Transverse colon (tissue), 4 donors: Measurements from ENCODE around the gene PDE8A.

Source experiments
- CTCF ChIP-seq, 5 experiments: fragments of 200-600 bp in 3 of 5; fragments of 450-650 bp in 2 of 5; sonication (generic) in 3 of 5; IDR thresholded peaks; 1 replicate in 2 of 5; 2 replicates in 3 of 5; pipeline ENCODE4 v1.5.1; 2016 to 2017; ENCODE audit warnings: antibody characterized with exemption in 5 of 5, inconsistent platforms in 3 of 5, mild to moderate bottlenecking in 2 of 5, moderate library complexity in 1 of 5
- EP300 ChIP-seq: sonication (generic); formaldehyde crosslinking; IDR thresholded peaks from one replicate; pipeline ENCODE4 v1.6.1; 2017; ENCODE audit warnings: antibody characterized with exemption, low read depth
- POLR2A ChIP-seq: fragments of 450-650 bp; IDR thresholded peaks from one replicate; pipeline ENCODE4 v1.6.1; 2016; ENCODE audit warnings: antibody characterized with exemption, mild to moderate bottlenecking, moderate library complexity
- POLR2AphosphoS5 ChIP-seq, 3 donors: sonication (generic); formaldehyde crosslinking; IDR thresholded peaks; one replicate each; pipeline ENCODE4 v1.6.1; 2016; ENCODE audit warnings: antibody characterized with exemption in 3 of 3

GRCh38 chr15:85008474-85009260 lies 27.0 kb downstream of the PDE8A start:
- TF ChIP-seq CTCF (IDR thresholded peaks at IDR 0.05) (no peak), POLR2A (no peak), POLR2AphosphoS5 (IDR thresholded peaks at IDR 0.05) (no peak), EP300 (no peak)
